Stimulated activated CD4-positive, alpha-beta T cell treated with anti-CD3 and anti-CD28 coated beads, Interleukin-4, amount 100 ng/mL, for 24 hours (primary cell): ENCODE measurements around the gene NEDD4.
"Not testable (repeated sequence)": the region's sequence is repeated elsewhere in the genome, so short reads cannot be mapped to it uniquely, and the experiment has no call there.

Source experiments
- DNase-seq: peaks from one replicate; pipeline ENCODE4 v3.0.0-alpha.2; 2020

The NEDD4 gene

GRCh38 chr15:55879181-55879580 lies 114.2 kb downstream of the NEDD4 start:
- no peak for DNase-seq

GRCh38 chr15:55873024-55873720 lies 120.2 kb downstream of the NEDD4 start:
- DNase-seq, result no peak

GRCh38 chr15:55872471-55872870 lies 120.9 kb downstream of the NEDD4 start:
- no peak for DNase-seq

- DNase-seq, result no peak
Measured at GRCh38 chr15:55869660-55870059, 123.8 kb downstream of the NEDD4 start.

GRCh38 chr15:55868707-55869106 lies 124.7 kb downstream of the NEDD4 start:
- DNase-seq, result no peak

GRCh38 chr15:55868291-55868690 lies 125.1 kb downstream of the NEDD4 start:
- DNase-seq, result not testable (repeated sequence)

GRCh38 chr15:55863911-55864310 lies 129.5 kb downstream of the NEDD4 start:
- no peak for DNase-seq

- no peak for DNase-seq
Measured at GRCh38 chr15:55861115-55861514, 132.3 kb downstream of the NEDD4 start.

GRCh38 chr15:55860468-55860867 lies 132.9 kb downstream of the NEDD4 start:
- no peak for DNase-seq

GRCh38 chr15:55859681-55860080 lies 133.7 kb downstream of the NEDD4 start:
- no peak for DNase-seq

GRCh38 chr15:55858661-55859060 lies 134.8 kb downstream of the NEDD4 start:
- no peak for DNase-seq

- no peak for DNase-seq
Measured at GRCh38 chr15:55856506-55857164, 136.8 kb downstream of the NEDD4 start.

GRCh38 chr15:55853134-55853533 lies 140.3 kb downstream of the NEDD4 start:
- DNase-seq, result no peak

- peak; percentile 63 for DNase-seq
Measured at GRCh38 chr15:55846116-55846707, 147.2 kb downstream of the NEDD4 start.

GRCh38 chr15:55842897-55843296 lies 150.5 kb downstream of the NEDD4 start:
- DNase-seq, result not testable (repeated sequence)

- DNase-seq, result no peak
Measured at GRCh38 chr15:55835866-55836265, 157.5 kb downstream of the NEDD4 start.

- DNase-seq, result no peak
Measured at GRCh38 chr15:55834331-55834730, 159.1 kb downstream of the NEDD4 start.

- peak; percentile 7 for DNase-seq
Measured at GRCh38 chr15:55829826-55830225, 163.6 kb downstream of the NEDD4 start.

- no peak for DNase-seq
Measured at GRCh38 chr15:55827955-55828354, 165.5 kb downstream of the NEDD4 start.

- DNase-seq, result no peak
Measured at GRCh38 chr15:55827204-55827603, 166.2 kb downstream of the NEDD4 start.

- DNase-seq, result no peak
Measured at GRCh38 chr15:55824857-55825613, 168.4 kb downstream of the NEDD4 start.

GRCh38 chr15:55823699-55824340 lies 169.6 kb downstream of the NEDD4 start:
- DNase-seq, result no peak

GRCh38 chr15:55823191-55823670 lies 170.2 kb downstream of the NEDD4 start:
- DNase-seq, result no peak
